Activated T-cell treated with anti-CD3 and anti-CD28 coated beads, Interleukin-2, amount 50 U/mL, for 4 hours (primary cell): Measurements from ENCODE around the gene DMRTC2. TPM values are rescaled to one million over a fixed set of nuclear protein-coding genes. Genes with fewer than 3 reads are reported as not detected.
A peak's percentile ranks its signal among the peaks of the same experiment; 100 is the strongest.
"Not testable (repeated sequence)": the region's sequence is repeated elsewhere in the genome, so short reads cannot be mapped to it uniquely, and the experiment has no call there.

Experiments used
- ATAC-seq, 2 donors: fragments of 200-7000 bp; cut with Tn5 transposase; one replicate each; pipeline ENCODE4 v1.10.0; 2021
- DNase-seq: peaks from one replicate; pipeline ENCODE4 v3.0.0-alpha.2; 2020
- H3K27me3 Mint-ChIP-seq: one replicate; pipeline ENCODE4 v1.8.0; 2021; ENCODE audit warnings: low read depth, mixed read lengths
- H3K36me3 Mint-ChIP-seq: one replicate; pipeline ENCODE4 v1.8.0; 2022; ENCODE audit warnings: mixed read lengths; ENCODE audit not compliant: insufficient read depth
- H3K4me1 Mint-ChIP-seq: one replicate; pipeline ENCODE4 v1.8.0; 2021; ENCODE audit warnings: low read depth, mixed read lengths
- H3K4me3 Mint-ChIP-seq: one replicate; pipeline ENCODE4 v1.8.0; 2021; ENCODE audit warnings: mild to moderate bottlenecking, moderate library complexity, mixed read lengths
- H3K9me3 Mint-ChIP-seq: one replicate; pipeline ENCODE4 v1.8.0; 2021; ENCODE audit warnings: mixed read lengths
- total RNA-seq, 3 donors: library from RNA; stranded (reverse); gene quantifications; one replicate each; pipeline ENCODE4 v1.2.1, GENCODE V29; 2021

Gene DMRTC2
- total RNA-seq, 3 donors from 2014 or later: not detected

GRCh38 chr19:41871573-41872383, 26.9 kb downstream of the DMRTC2 start:
- H3K27me3 Mint-ChIP-seq: no peaks in the 10 kb centered on the region
- H3K9me3 Mint-ChIP-seq: no peaks in the 10 kb centered on the region
- DNase-seq (no peak), ATAC-seq (peak; percentile 59 to 61)
- peaks cover 28% of the 10 kb centered on the region for H3K36me3 Mint-ChIP-seq
- peak overlapping the region; percentile 72 for H3K4me3 Mint-ChIP-seq
- H3K4me1 Mint-ChIP-seq: peaks cover 85% of the 10 kb centered on the region

GRCh38 chr19:41872384-41872774, 27.5 kb downstream of the DMRTC2 start:
- H3K36me3 Mint-ChIP-seq: peaks cover 28% of the 10 kb centered on the region
- no peak for ATAC-seq
- DNase-seq: no peak

GRCh38 chr19:41872775-41873647, 28.2 kb downstream of the DMRTC2 start:
- no peaks in the 10 kb centered on the region for H3K27me3 Mint-ChIP-seq
- peaks cover 89% of the 10 kb centered on the region for H3K4me1 Mint-ChIP-seq
- H3K36me3 Mint-ChIP-seq: peaks cover 25% of the 10 kb centered on the region
- H3K4me3 Mint-ChIP-seq: no peak overlapping the region
- peak; percentile 20 for ATAC-seq
- peak; percentile 66 for DNase-seq
- H3K9me3 Mint-ChIP-seq: no peaks in the 10 kb centered on the region

More at GRCh38 chr19:41872384-41872774, 27.5 kb downstream of the DMRTC2 start:
- Mint-ChIP-seq H3K27me3 (no peaks in the 10 kb centered on the region), H3K9me3 (no peaks in the 10 kb centered on the region), H3K4me3 (no peak overlapping the region), H3K4me1 (peaks cover 88% of the 10 kb centered on the region)

GRCh38 chr19:41875973-41876372, 31.1 kb downstream of the DMRTC2 start:
- Mint-ChIP-seq H3K4me3 (peak overlapping the region; percentile 54), H3K4me1 (peaks cover 86% of the 10 kb centered on the region), H3K36me3 (peaks cover 11% of the 10 kb centered on the region)
- H3K27me3 Mint-ChIP-seq, H3K9me3 Mint-ChIP-seq, DNase-seq, ATAC-seq: not testable (repeated sequence)

- H3K27me3 Mint-ChIP-seq: no peaks in the 10 kb centered on the region
- H3K9me3 Mint-ChIP-seq: no peaks in the 10 kb centered on the region
- ATAC-seq (no peak), DNase-seq (no peak)
- peaks cover 83% of the 10 kb centered on the region for H3K4me1 Mint-ChIP-seq
- peak within 1 kb of the TSS; percentile 69 for H3K4me3 Mint-ChIP-seq
- peaks cover 3% of the 10 kb centered on the region for H3K36me3 Mint-ChIP-seq
These were observed 32.3 kb downstream of the DMRTC2 start, which contains the start of gene CD79A for GRCh38 chr19:41876847-41877832. Gene CD79A (plus strand): TSS chr19:41877279. CDS start chr19:41877305, 26 bp downstream.

GRCh38 chr19:41877916-41878905, 33.4 kb downstream of the DMRTC2 start:
- DNase-seq (no peak), ATAC-seq (no peak)
- Mint-ChIP-seq H3K4me3 (peak overlapping the region; percentile 69), H3K27me3 (no peaks in the 10 kb centered on the region), H3K4me1 (peaks cover 77% of the 10 kb centered on the region), H3K9me3 (no peaks in the 10 kb centered on the region), H3K36me3 (no peaks in the 10 kb centered on the region)

- DNase-seq (no peak), ATAC-seq (no peak)
- Mint-ChIP-seq H3K4me3 (no peak overlapping the region), H3K27me3 (no peaks in the 10 kb centered on the region), H3K9me3 (no peaks in the 10 kb centered on the region), H3K36me3 (no peaks in the 10 kb centered on the region), H3K4me1 (peaks cover 70% of the 10 kb centered on the region)
These were observed 34.2 kb downstream of the DMRTC2 start for GRCh38 chr19:41879080-41879479.

GRCh38 chr19:41879670-41880328, 35.0 kb downstream of the DMRTC2 start:
- DNase-seq (no peak), ATAC-seq (no peak)
- Mint-ChIP-seq H3K4me1 (peaks cover 65% of the 10 kb centered on the region), H3K27me3 (no peaks in the 10 kb centered on the region), H3K36me3 (no peaks in the 10 kb centered on the region), H3K4me3 (peak overlapping the region; percentile 24), H3K9me3 (no peaks in the 10 kb centered on the region)

- no peak for DNase-seq
- no peaks in the 10 kb centered on the region for H3K9me3 Mint-ChIP-seq
- no peaks in the 10 kb centered on the region for H3K27me3 Mint-ChIP-seq
- no peak for ATAC-seq
- peak overlapping the region; percentile 24 for H3K4me3 Mint-ChIP-seq
- no peaks in the 10 kb centered on the region for H3K36me3 Mint-ChIP-seq
- peaks cover 68% of the 10 kb centered on the region for H3K4me1 Mint-ChIP-seq
These were observed 35.5 kb downstream of the DMRTC2 start for GRCh38 chr19:41880329-41880708.

GRCh38 chr19:41882568-41883462, 38.0 kb downstream of the DMRTC2 start, which contains the start of gene ARHGEF1:
Gene ARHGEF1 (plus strand): TSS chr19:41883184. CDS start chr19:41888083, 4,899 bp downstream.
- DNase-seq: peak; percentile 46
- Mint-ChIP-seq H3K36me3 (peaks cover 4% of the 10 kb centered on the region), H3K9me3 (no peaks in the 10 kb centered on the region), H3K4me3 (peak within 1 kb of the TSS; percentile 99), H3K4me1 (peaks cover 65% of the 10 kb centered on the region), H3K27me3 (no peaks in the 10 kb centered on the region)
- peak in 1 of 2 donors; percentile 5 for ATAC-seq

GRCh38 chr19:41883463-41883820, 38.6 kb downstream of the DMRTC2 start:
- H3K27me3 Mint-ChIP-seq: no peaks in the 10 kb centered on the region
- H3K36me3 Mint-ChIP-seq: peaks cover 7% of the 10 kb centered on the region
- DNase-seq (no peak), ATAC-seq (no peak)
- peaks cover 65% of the 10 kb centered on the region for H3K4me1 Mint-ChIP-seq
- H3K9me3 Mint-ChIP-seq: no peaks in the 10 kb centered on the region
- H3K4me3 Mint-ChIP-seq: peak overlapping the region; percentile 99
